Thymus (tissue), 11 donors: ENCODE measurements around the gene IQCK. TPM values are rescaled to one million over a fixed set of nuclear protein-coding genes. Genes with fewer than 3 reads are reported as not detected.

Experiments
- DNase-seq, 9 donors: peaks; one replicate each; pipeline ENCODE4 v3.0.0-alpha.2; 2013; ENCODE audit warnings: low spot score in 9 of 9, low read depth in 6 of 9, missing footprints in 1 of 9
- H3K27ac ChIP-seq, 2 donors: one replicate each; pipeline ENCODE4 v1.5.1; 2013; ENCODE audit warnings: control low read depth in 1 of 2, low read depth in 1 of 2, low read length in 1 of 2, mild to moderate bottlenecking in 1 of 2, moderate library complexity in 1 of 2
- H3K27me3 ChIP-seq, 2 donors: one replicate each; pipeline ENCODE4 v1.5.1; 2013; ENCODE audit warnings: low read length in 1 of 2; ENCODE audit not compliant: control insufficient read depth in 2 of 2, insufficient read depth in 1 of 2
- H3K36me3 ChIP-seq, 2 donors: one replicate each; pipeline ENCODE4 v1.5.1; 2013; ENCODE audit warnings: low read length in 1 of 2, mild to moderate bottlenecking in 1 of 2, moderate library complexity in 1 of 2; ENCODE audit not compliant: control insufficient read depth in 2 of 2, insufficient read depth in 2 of 2
- H3K4me1 ChIP-seq, 2 donors: one replicate each; pipeline ENCODE4 v1.5.1; 2013; ENCODE audit warnings: low read length in 2 of 2; ENCODE audit not compliant: control insufficient read depth in 2 of 2, insufficient read depth in 2 of 2
- H3K4me3 ChIP-seq, 2 donors: one replicate each; pipeline ENCODE4 v1.5.1; 2013; ENCODE audit warnings: low read length in 2 of 2, control low read depth in 1 of 2, mild to moderate bottlenecking in 1 of 2
- H3K9me3 ChIP-seq, 2 donors: one replicate each; pipeline ENCODE4 v1.5.1; 2013; ENCODE audit warnings: low read length in 1 of 2, mild to moderate bottlenecking in 1 of 2; ENCODE audit not compliant: control insufficient read depth in 2 of 2, insufficient read depth in 1 of 2
- WGBS: extraction: QIAGEN DNeasy Blood & Tissue Kit; methylation state at CpG from one replicate; pipeline ENCODE4 v1.1.7; 2013; 5-methylcytosine and 5-hydroxymethylcytosine counted together
- polyA plus RNA-seq: library from polyadenylated mRNA; stranded (reverse); fragments of 200-250 nt; gene quantifications from one replicate; pipeline ENCODE4 v1.2.3, GENCODE V29; 2013
- total RNA-seq: library from RNA; stranded (reverse); fragments of 120-200 nt; gene quantifications from one replicate; pipeline ENCODE4 v1.2.4, GENCODE V29; 2013
- donor health status: healthy.

The IQCK gene
- total and polyA plus RNA-seq, 2 donors = 3.7 to 10.2 TPM

GRCh38 chr16:19810817-19811731, 93.0 kb downstream of the IQCK start:
- Histone ChIP-seq H3K27ac (no peak overlapping the region), H3K27me3 (no peaks in the 10 kb centered on the region), H3K4me3 (no peak overlapping the region), H3K4me1 (no peaks in the 10 kb centered on the region), H3K36me3 (no peaks in the 10 kb centered on the region), H3K9me3 (no peaks in the 10 kb centered on the region)
- DNase-seq = no peak
- WGBS = 93% methylated on average over 13 of the region's 13 CpGs

- no peaks in the 10 kb centered on the region for H3K36me3 ChIP-seq
- H3K27me3 ChIP-seq = no peaks in the 10 kb centered on the region
- DNase-seq = no peak
- no peak overlapping the region for H3K27ac ChIP-seq
- H3K9me3 ChIP-seq = no peaks in the 10 kb centered on the region
- H3K4me3 ChIP-seq = no peak overlapping the region
- no peaks in the 10 kb centered on the region for H3K4me1 ChIP-seq
Measured at GRCh38 chr16:19812986-19813385, 94.9 kb downstream of the IQCK start.

GRCh38 chr16:19815418-19815817, 97.3 kb downstream of the IQCK start:
- H3K4me1 ChIP-seq = no peaks in the 10 kb centered on the region
- H3K4me3 ChIP-seq = no peak overlapping the region
- DNase-seq = no peak
- no peaks in the 10 kb centered on the region for H3K9me3 ChIP-seq
- H3K36me3 ChIP-seq = no peaks in the 10 kb centered on the region
- 65% methylated on average over 2 of the region's 2 CpGs for WGBS
- no peaks in the 10 kb centered on the region for H3K27me3 ChIP-seq
- no peak overlapping the region for H3K27ac ChIP-seq

- H3K36me3 ChIP-seq = no peaks in the 10 kb centered on the region
- WGBS = 90% methylated on average over 3 of the region's 3 CpGs
- H3K27me3 ChIP-seq = no peaks in the 10 kb centered on the region
- no peaks in the 10 kb centered on the region for H3K9me3 ChIP-seq
- H3K4me3 ChIP-seq = no peak overlapping the region
- no peak overlapping the region for H3K27ac ChIP-seq
- no peaks in the 10 kb centered on the region for H3K4me1 ChIP-seq
- DNase-seq = no peak
Measured at GRCh38 chr16:19817122-19817521, 99.1 kb downstream of the IQCK start.

GRCh38 chr16:19817875-19818274, 99.8 kb downstream of the IQCK start:
- H3K4me3 ChIP-seq = no peak overlapping the region
- no peaks in the 10 kb centered on the region for H3K36me3 ChIP-seq
- H3K9me3 ChIP-seq = no peaks in the 10 kb centered on the region
- H3K27ac ChIP-seq = no peak overlapping the region
- WGBS = 95% methylated on average over 7 of the region's 7 CpGs
- H3K4me1 ChIP-seq = no peaks in the 10 kb centered on the region
- DNase-seq = no peak
- H3K27me3 ChIP-seq = no peaks in the 10 kb centered on the region

- Histone ChIP-seq H3K4me3 (no peak overlapping the region), H3K4me1 (no peaks in the 10 kb centered on the region), H3K9me3 (no peaks in the 10 kb centered on the region), H3K27me3 (no peaks in the 10 kb centered on the region), H3K36me3 (no peaks in the 10 kb centered on the region), H3K27ac (no peak overlapping the region)
- DNase-seq = no peak
- WGBS = 95% methylated on average over 2 of the region's 2 CpGs
Measured at GRCh38 chr16:19822533-19822932, 104.5 kb downstream of the IQCK start.

- no peaks in the 10 kb centered on the region for H3K4me1 ChIP-seq
- H3K27ac ChIP-seq = no peak overlapping the region
- H3K9me3 ChIP-seq = no peaks in the 10 kb centered on the region
- WGBS = 94% methylated on average over 6 of the region's 6 CpGs
- H3K27me3 ChIP-seq = no peaks in the 10 kb centered on the region
- no peak overlapping the region for H3K4me3 ChIP-seq
- DNase-seq = no peak
- H3K36me3 ChIP-seq = no peaks in the 10 kb centered on the region
Measured at GRCh38 chr16:19823322-19823721, 105.3 kb downstream of the IQCK start.

- no peaks in the 10 kb centered on the region for H3K9me3 ChIP-seq
- no peak for DNase-seq
- no peaks in the 10 kb centered on the region for H3K27me3 ChIP-seq
- no peaks in the 10 kb centered on the region for H3K36me3 ChIP-seq
- H3K27ac ChIP-seq = no peak overlapping the region
- no peaks in the 10 kb centered on the region for H3K4me1 ChIP-seq
- WGBS = 99% methylated on average over 5 of the region's 5 CpGs
- H3K4me3 ChIP-seq = no peak overlapping the region
Measured at GRCh38 chr16:19824216-19824615, 106.1 kb downstream of the IQCK start.

GRCh38 chr16:19829844-19830692, 112.0 kb downstream of the IQCK start:
- no peak for DNase-seq
- 97% methylated on average over 9 of the region's 9 CpGs for WGBS
- H3K4me1 ChIP-seq = peaks cover 0 to 2% of the 10 kb centered on the region in 2 donors
- no peaks in the 10 kb centered on the region for H3K9me3 ChIP-seq
- no peaks in the 10 kb centered on the region for H3K27me3 ChIP-seq
- no peaks in the 10 kb centered on the region for H3K36me3 ChIP-seq
- no peak overlapping the region for H3K27ac ChIP-seq
- H3K4me3 ChIP-seq = no peak overlapping the region
